GM13977 (cell line): ENCODE results near the gene TMEM132D.

Source experiments
- DNase-seq: peaks from one replicate; pipeline ENCODE4 v3.0.0; 2012; ENCODE audit warnings: low spot score
- in situ Hi-C: fragments of 300-500 bp; cut with MboI; formaldehyde crosslinking; loops from one replicate; pipeline ENCODE4 v1.12.0; 2022; ENCODE audit warnings: low sequenced_read_pairs, low pct_unique_long_range_greater_than_20kb, mixed read lengths, inconsistent platforms; ENCODE audit not compliant: unreplicated experiment
- TF ChIP-seq, protein P1 (sequence below): IDR thresholded peaks from 2 replicates; pipeline ENCODE4 v1.5.1; 2012; ENCODE audit warnings: mild to moderate bottlenecking, control low read depth; ENCODE audit not compliant: insufficient read depth; ENCODE audit errors: extremely low read depth, missing control alignments

TMEM132D gene

DNA sequence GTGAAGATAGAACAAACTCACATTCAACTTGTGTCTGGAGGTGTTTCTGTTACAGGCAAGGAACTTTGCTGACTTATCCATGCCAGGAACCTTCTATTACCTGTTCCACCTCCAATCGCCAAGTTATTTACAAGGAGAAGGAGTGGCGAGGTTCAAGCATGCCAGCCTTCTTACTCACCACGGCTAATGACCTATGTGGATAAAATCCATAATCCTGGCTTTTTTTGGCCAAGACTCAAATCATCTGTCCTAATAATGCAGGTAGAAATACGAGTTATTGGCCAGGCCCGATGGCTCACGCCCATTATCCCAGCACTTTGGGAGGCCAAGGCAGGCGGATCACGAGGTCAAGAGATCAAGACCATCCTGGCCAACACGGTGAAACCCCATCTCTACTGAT is 241.6 kb downstream of the TMEM132D start:
- in situ Hi-C loops = no loop called here
- no peak for DNase-seq
- TF ChIP-seq, protein P1, sequence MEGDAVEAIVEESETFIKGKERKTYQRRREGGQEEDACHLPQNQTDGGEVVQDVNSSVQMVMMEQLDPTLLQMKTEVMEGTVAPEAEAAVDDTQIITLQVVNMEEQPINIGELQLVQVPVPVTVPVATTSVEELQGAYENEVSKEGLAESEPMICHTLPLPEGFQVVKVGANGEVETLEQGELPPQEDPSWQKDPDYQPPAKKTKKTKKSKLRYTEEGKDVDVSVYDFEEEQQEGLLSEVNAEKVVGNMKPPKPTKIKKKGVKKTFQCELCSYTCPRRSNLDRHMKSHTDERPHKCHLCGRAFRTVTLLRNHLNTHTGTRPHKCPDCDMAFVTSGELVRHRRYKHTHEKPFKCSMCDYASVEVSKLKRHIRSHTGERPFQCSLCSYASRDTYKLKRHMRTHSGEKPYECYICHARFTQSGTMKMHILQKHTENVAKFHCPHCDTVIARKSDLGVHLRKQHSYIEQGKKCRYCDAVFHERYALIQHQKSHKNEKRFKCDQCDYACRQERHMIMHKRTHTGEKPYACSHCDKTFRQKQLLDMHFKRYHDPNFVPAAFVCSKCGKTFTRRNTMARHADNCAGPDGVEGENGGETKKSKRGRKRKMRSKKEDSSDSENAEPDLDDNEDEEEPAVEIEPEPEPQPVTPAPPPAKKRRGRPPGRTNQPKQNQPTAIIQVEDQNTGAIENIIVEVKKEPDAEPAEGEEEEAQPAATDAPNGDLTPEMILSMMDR = no peak

DNA sequence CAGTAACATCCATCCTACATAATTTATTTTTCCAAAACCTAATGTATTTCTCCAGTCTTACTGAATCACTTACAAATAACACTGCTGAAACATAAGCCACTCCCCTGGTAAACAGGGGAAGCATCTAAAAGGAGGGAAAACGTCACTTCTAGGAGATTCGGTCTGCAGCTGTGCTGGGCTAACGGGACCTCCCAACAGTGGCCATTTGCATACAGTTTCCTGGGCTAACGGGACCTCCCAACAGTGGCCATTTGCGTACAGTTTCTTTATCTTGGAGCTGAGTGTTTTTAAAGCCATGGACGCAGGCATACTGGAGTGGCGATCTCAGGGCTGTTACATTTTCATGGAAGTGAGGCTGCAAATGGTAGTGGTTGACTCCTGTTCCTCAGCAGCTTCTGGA is 242.9 kb downstream of the TMEM132D start:
- DNase-seq = no peak
- TF ChIP-seq, protein P1 = no peak
- in situ Hi-C loops = no loop called here

DNA sequence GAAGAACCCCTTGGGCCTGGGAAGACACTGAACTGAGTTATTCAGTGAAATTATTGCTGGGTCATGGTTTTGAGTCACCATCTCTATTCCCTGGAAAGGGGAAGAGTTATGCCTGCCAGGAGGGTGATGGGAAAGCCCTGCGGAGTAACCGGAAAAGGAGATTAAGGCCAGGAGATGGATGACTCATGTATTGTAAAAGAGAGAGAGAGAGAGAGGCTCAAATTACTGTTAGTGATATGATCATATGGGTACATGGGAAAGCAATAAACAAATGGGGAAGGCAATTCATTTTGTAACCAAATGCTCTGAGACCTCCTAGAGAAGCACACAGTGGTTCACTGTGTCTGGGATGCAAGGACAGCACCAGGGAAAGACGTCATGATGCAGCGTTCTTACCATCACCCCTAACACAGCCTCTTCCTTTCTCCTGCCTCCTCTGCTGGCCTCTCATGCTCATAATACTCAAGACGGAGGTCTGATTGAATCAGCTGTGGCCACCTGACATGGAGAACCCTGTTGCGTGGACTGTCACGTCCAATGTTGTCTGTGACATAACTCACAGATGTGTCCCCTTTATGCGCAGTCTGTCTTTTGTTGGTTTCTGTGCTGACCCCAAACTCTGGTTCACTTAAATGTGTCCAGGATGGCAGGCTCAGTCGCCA is 243.7 kb downstream of the TMEM132D start:
- TF ChIP-seq, protein P1 = no peak
- DNase-seq = no peak
- in situ Hi-C loops = no loop called here

DNA sequence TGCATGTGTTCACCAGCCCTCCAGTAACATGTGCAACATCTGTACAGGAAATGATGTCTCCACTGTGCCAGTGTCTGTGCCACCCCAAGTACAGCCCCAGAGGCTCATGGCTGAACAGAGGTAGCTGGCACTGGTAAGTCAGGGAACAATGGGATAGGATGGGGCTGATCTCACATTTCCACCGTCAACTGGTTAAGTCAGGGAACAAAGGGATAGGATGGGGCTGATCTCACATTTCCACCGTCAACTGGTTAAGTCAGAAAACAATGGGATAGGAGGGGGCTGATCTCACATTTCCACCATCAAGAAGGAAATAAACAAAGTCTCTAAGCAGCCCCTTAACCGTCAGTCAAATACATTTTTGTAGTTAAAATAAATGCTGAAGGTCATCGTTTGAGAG is 246.6 kb downstream of the TMEM132D start:
- no peak for DNase-seq
- in situ Hi-C loops = no loop called here
- TF ChIP-seq, protein P1 = no peak

DNA sequence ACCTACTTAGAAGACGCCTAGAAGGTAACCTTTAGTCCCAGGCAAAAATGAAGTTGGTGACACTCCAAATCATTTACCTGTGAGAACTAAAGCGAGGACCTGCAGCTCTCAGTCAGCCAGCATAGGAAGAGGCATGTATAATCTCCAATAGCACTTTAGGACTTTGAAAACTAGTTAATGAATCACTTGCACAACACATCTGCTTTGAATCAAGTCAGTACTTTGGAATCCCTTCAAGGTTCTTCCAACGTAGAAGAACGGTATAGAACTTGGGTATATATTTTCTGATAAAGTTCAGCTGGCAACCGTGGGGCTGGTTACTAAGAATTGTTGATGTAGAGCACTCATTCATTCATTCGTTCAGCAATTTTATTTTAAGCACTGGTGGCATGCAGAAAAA is 251.9 kb downstream of the TMEM132D start:
- TF ChIP-seq, protein P1 = no peak
- in situ Hi-C loops = no loop called here
- DNase-seq = no peak

DNA sequence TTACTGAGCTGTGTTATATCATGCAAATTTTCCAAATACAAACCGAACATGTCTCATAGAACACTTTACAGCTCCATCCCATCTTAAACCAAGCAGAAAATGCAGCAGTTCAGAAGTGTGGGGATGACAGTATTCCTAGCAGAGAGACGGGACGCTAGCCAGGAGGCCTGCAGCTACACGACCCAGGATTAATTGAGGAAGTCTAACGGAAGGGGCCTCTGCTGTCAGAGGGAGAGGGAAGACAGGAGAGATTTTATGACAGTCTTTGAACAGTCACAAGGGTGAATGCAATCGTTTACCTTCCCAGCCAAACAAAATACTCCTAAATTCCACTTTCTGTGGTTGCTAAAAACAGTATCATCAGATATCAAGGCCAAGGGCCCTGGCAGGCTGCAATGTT is 261.9 kb downstream of the TMEM132D start:
- in situ Hi-C loops = no loop called here
- DNase-seq = no peak
- TF ChIP-seq, protein P1 = no peak
